MV-4-11 (cell line): Measurements from ENCODE around the gene ARHGEF16.
A peak's percentile ranks its signal among the peaks of the same experiment; 100 is the strongest.

Source experiments
- DNase-seq: peaks from one replicate; lab custom pipeline; 2025; lab: John Stamatoyannopoulos, UW

The ARHGEF16 gene

GRCh38 chr1:3453891-3454810, at the start of gene ARHGEF16:
Gene ARHGEF16, plus strand, starts transcription at chr1:3454665. Its CDS starts 8,420 bp downstream, at chr1:3463085.
- peak; percentile 20 for DNase-seq

GRCh38 chr1:3404801-3405200, 49.7 kb upstream of the ARHGEF16 start:
- no peak for DNase-seq

GRCh38 chr1:3405491-3405890, 49.0 kb upstream of the ARHGEF16 start:
- DNase-seq, result no peak

- no peak for DNase-seq
Measured at GRCh38 chr1:3405974-3406867, 48.2 kb upstream of the ARHGEF16 start.

GRCh38 chr1:3407021-3407420, 47.4 kb upstream of the ARHGEF16 start:
- no peak for DNase-seq

- no peak for DNase-seq
Measured at GRCh38 chr1:3408751-3409266, 45.7 kb upstream of the ARHGEF16 start.

DNA sequence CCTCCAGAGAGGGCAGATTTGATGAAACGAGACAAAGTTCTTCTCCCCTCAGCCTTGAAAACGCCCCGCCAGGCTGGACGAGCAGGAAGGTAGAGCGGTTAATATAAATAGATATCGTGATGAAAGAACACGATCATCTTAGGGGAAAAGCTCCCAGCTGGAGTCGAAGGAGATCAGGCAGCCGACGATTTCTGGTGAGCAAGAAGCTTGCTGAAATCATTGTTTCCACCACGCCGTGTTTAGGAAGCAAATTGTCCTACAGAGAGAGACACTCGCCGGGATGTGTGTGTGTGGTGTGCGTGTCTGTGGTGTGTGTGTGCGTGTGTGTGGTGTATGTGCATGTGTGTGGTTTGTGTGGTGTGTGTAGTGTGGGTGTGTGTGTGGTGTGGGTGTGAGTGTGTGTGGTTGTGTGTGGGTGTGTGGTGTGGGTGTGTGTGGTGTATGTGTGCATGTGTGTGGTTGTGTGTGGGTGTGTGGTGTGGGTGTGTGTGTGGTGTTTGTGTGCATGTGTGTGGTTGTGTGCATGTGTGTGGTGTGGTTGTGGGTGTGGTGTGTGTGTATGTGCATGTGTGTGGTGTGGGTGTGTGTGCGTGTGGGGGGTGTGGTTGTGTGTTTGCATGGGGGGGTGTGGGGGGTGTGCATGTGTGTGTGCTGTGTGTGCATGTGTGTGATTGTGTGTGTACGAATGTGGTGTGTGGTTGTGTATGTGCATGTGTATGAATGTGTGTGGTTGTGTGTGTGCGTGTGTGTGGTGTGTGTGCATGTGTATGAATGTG, 44.9 kb upstream of the ARHGEF16 start:
- no peak for DNase-seq

GRCh38 chr1:3410142-3410925, 44.1 kb upstream of the ARHGEF16 start:
- no peak for DNase-seq

- no peak for DNase-seq
Measured at GRCh38 chr1:3411806-3412205, 42.7 kb upstream of the ARHGEF16 start.

DNA sequence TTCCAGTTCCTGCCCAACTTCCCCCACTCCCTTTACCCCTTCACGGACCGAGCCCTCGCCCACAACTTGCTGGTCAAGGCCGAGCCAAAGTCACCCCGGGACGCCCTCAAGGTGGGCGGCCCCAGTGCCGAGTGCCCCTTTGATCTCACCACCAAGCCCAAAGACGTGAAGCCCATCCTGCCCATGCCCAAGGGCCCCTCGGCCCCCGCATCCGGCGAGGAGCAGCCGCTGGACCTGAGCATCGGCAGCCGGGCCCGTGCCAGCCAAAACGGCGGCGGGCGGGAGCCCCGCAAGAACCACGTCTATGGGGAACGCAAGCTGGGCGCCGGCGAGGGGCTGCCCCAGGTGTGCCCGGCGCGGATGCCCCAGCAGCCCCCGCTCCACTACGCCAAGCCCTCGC, 42.1 kb upstream of the ARHGEF16 start:
- no peak for DNase-seq

GRCh38 chr1:3413975-3414710, 40.3 kb upstream of the ARHGEF16 start:
- DNase-seq, result no peak

DNA sequence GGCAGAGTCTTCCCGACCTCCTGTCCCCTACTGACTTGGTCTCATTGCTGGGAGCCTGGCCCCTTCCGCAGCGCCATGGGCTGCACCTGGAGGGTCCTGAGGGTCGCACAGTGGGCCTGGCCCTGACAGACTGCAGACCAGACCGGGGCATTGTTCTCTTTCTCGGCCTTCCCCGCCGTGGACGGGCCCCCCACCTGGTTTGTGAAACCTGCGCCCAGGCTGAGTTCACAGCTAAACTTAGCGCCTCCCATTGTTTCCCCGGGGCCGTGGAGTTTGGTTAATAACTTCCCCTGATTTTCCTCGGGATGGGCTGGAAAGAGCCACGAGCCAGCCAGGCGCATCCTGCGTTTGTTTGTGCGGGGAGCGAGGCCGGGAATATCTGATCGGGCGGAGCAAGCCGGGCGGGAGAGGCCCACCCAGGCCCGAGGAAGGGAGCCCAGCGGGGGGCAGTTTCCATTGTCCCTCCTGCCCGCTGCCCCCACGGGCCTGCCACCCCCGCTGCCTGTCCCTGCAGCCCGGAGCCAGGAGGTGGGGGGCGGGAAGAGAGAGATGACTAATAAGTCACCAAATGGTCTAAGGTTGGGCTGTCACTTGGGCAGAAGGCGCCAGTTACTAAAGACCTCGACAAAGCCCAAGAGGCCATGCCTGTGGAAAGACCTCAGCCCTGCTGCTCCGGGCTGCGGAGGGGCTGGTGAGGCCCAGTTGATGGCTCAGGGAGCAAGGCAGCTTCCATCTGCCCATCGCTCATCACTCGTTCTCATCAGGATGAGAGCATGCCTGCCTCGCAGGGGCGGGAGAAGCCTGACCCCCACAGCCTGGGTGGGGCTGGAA, 39.0 kb upstream of the ARHGEF16 start:
- DNase-seq, result no peak

DNA sequence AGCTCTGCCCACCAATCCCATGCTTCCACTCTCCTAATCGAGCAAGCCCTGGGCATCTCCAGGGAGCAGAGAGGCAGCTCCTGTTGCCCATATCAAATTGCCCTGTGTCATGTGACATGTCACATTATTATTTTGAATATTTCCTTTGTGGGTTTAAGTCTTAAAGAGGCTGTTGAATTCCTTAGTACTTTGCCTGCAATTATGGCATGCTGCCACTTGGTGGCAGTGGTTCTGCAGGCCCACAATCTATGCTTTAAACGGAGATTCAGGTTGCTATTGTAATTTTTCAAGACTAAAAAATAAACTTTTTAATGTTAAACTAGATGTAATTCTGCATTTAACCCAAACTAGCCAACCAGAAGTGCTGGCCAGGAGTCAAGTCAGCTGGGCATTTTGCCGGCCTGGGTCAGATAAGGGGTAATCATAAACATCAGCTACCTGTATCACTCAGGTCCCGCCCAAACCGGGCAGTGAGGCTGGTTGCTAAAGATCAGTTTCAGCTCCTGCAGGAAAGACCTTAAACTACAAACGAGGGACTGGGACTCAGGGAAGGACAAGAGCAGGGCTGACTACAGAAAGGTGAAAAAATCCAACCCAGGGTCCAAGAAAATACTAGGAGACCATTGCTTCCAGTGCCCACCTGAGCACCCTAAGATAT, 37.3 kb upstream of the ARHGEF16 start:
- DNase-seq, result no peak

GRCh38 chr1:3417934-3418333, 36.5 kb upstream of the ARHGEF16 start:
- DNase-seq, result no peak

- DNase-seq, result no peak
Measured at GRCh38 chr1:3418600-3418999, 35.9 kb upstream of the ARHGEF16 start.

DNA sequence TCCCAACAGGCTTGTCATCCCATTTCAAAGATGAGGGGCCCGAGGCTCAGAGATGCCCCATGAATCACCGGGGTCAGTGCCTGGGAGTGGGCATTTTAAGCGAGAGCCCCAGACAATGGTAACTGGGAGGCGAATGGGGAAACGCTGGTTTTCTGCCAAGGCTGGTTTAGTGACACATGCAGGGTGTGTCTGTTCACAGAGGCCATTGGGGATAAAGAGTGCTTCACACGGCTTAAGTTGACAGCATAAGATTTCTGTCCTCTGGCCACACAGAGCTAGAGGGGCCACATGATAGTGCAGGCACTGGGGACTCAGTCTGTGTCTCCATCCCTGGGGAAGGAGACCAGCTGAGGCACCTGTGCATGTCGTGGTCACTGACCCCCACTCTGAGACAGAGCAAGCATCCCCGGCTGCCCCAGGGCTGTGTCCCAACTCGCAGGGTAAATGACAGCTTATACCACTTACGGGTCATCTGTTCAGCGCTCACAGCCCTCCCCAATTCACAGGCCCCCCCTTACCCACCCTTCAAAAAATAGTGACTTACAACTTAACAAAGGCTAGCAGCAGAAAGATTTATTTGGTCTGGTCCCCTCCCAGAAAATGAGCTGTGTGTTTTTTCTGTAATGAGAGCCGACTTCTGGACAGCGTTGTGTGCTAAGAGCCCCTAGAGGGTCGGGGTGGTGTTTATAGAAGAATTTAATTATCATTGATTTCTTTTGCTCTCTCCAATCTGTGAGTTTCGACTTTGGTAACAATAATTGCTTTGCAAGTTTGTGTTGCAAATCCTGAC, 34.9 kb upstream of the ARHGEF16 start:
- peak; percentile 21 for DNase-seq

- DNase-seq, result no peak
Measured at GRCh38 chr1:3420218-3420951, 34.1 kb upstream of the ARHGEF16 start.
